Posterior vena cava (tissue), 2 donors: Measurements from ENCODE around the gene MT1X. TPM values are rescaled to one million over a fixed set of nuclear protein-coding genes. Genes with fewer than 3 reads are reported as not detected.
"Not testable (repeated sequence)": the region's sequence is repeated elsewhere in the genome, so short reads cannot be mapped to it uniquely, and the experiment has no call there.

Experiments
- DNase-seq: peaks from one replicate; pipeline ENCODE4 v3.0.0-alpha.2; 2020; ENCODE audit warnings: low spot score
- intact Hi-C, 2 donors: fragments of 100-400 bp; cut with DNase I; formaldehyde crosslinking; loops; one replicate each; pipeline versions ENCODE4 v1.14.1 to v1.14.2; 2022 to 2023
- total RNA-seq, 2 donors: library from RNA; stranded (reverse); fragmentation: NEBNext Ultra II Directional; extraction: Animal tissue kit (Norgen Biotek cat#: 25700); gene quantifications; one replicate each; pipeline ENCODE4 v1.2.1, GENCODE V29; 2021
- donor health status: DM: yes; HTN: yes; CAD: no.
- donor health status: DM: yes; HTN: yes; CAD: no.

Gene MT1X
- total RNA-seq, 2 donors from 2014 or later: 459 to 753 TPM

GRCh38 chr16:56697456-56698155, 15.3 kb downstream of the MT1X start:
- peak; percentile 62 for DNase-seq
- intact Hi-C loops: loop anchor here in 1 of 2 donors (10.0 kb wide), 1 partner anchor 113 kb away; the partner anchor contains the start of gene MT3

GRCh38 chr16:56700195-56700594, 17.9 kb downstream of the MT1X start:
- no peak for DNase-seq
- intact Hi-C loops: loop anchor here in 1 of 2 donors (5.0 kb wide), 1 partner anchor 178 kb away; the partner anchor contains the start of gene BBS2

- intact Hi-C loops: loop anchor here in 1 of 2 donors (5.0 kb wide), 1 partner anchor 178 kb away; the partner anchor contains the start of gene BBS2
- DNase-seq: no peak
Observed at GRCh38 chr16:56700631-56701030, 18.4 kb downstream of the MT1X start.

GRCh38 chr16:56701534-56701933, 19.3 kb downstream of the MT1X start:
- intact Hi-C loops: loop anchor here in 1 of 2 donors (5.0 kb wide), 1 partner anchor 179 kb away; the partner anchor contains the start of gene BBS2
- no peak for DNase-seq

GRCh38 chr16:56702836-56703235, 20.6 kb downstream of the MT1X start:
- DNase-seq: no peak
- intact Hi-C loops: loop anchor here in 1 of 2 donors (2.0 to 5.0 kb wide), 2 partner anchors 126 to 181 kb away; partner anchors contain the start of gene BBS2

- no peak for DNase-seq
- intact Hi-C loops: no loop called here
Observed at GRCh38 chr16:56708525-56709442, 26.5 kb downstream of the MT1X start.

GRCh38 chr16:56709443-56710040, 27.3 kb downstream of the MT1X start:
- intact Hi-C loops: no loop called here
- no peak for DNase-seq

- intact Hi-C loops: no loop called here
- DNase-seq: no peak
Observed at GRCh38 chr16:56710181-56710737, 28.0 kb downstream of the MT1X start.

GRCh38 chr16:56711862-56712261, 29.6 kb downstream of the MT1X start:
- intact Hi-C loops: no loop called here
- no peak for DNase-seq

GRCh38 chr16:56713794-56714193, 31.5 kb downstream of the MT1X start:
- DNase-seq: no peak
- intact Hi-C loops: no loop called here

GRCh38 chr16:56715126-56715525, 32.9 kb downstream of the MT1X start:
- no peak for DNase-seq
- intact Hi-C loops: no loop called here

GRCh38 chr16:56716761-56717160, 34.5 kb downstream of the MT1X start:
- intact Hi-C loops: no loop called here
- DNase-seq: no peak

GRCh38 chr16:56717532-56717931, 35.3 kb downstream of the MT1X start:
- DNase-seq, intact Hi-C loops: not testable (repeated sequence)

- intact Hi-C loops: no loop called here
- no peak for DNase-seq
Observed at GRCh38 chr16:56722200-56722842, 40.1 kb downstream of the MT1X start.

- no peak for DNase-seq
- intact Hi-C loops: no loop called here
Observed at GRCh38 chr16:56724191-56724590, 41.9 kb downstream of the MT1X start.

- DNase-seq: no peak
- intact Hi-C loops: no loop called here
Observed at GRCh38 chr16:56726283-56726682, 44.0 kb downstream of the MT1X start.

- no peak for DNase-seq
- intact Hi-C loops: no loop called here
Observed at GRCh38 chr16:56726926-56727325, 44.7 kb downstream of the MT1X start.

- intact Hi-C loops: no loop called here
- no peak for DNase-seq
Observed at GRCh38 chr16:56728027-56728426, 45.8 kb downstream of the MT1X start.
